SK-N-DZ (cell line): ENCODE data around the gene HLA-C. TPM values are rescaled to one million over a fixed set of nuclear protein-coding genes. Genes with fewer than 3 reads are reported as not detected.
A peak's percentile ranks its signal among the peaks of the same experiment; 100 is the strongest.
"Not testable (repeated sequence)": the region's sequence is repeated elsewhere in the genome, so short reads cannot be mapped to it uniquely, and the experiment has no call there.

ENCODE experiments used
- DNase-seq: peaks from one replicate; pipeline ENCODE4 v3.0.0-alpha.2; 2015; ENCODE audit warnings: low spot score
- polyA plus RNA-seq, 2 experiments: library from polyadenylated mRNA; depleted of rRNA; stranded (reverse); fragments of >200 nt; gene quantifications; 2 replicates each; pipeline ENCODE4 v1.2.3, GENCODE V29; 2014

HLA-C gene
- not detected in 2 replicates for polyA plus RNA-seq (2014; cell fraction: cytosol; rRNA removed)
- 0.24 and 1.6 TPM in 2 replicates for polyA plus RNA-seq (2014; cell fraction: nucleus; rRNA removed)

DNA sequence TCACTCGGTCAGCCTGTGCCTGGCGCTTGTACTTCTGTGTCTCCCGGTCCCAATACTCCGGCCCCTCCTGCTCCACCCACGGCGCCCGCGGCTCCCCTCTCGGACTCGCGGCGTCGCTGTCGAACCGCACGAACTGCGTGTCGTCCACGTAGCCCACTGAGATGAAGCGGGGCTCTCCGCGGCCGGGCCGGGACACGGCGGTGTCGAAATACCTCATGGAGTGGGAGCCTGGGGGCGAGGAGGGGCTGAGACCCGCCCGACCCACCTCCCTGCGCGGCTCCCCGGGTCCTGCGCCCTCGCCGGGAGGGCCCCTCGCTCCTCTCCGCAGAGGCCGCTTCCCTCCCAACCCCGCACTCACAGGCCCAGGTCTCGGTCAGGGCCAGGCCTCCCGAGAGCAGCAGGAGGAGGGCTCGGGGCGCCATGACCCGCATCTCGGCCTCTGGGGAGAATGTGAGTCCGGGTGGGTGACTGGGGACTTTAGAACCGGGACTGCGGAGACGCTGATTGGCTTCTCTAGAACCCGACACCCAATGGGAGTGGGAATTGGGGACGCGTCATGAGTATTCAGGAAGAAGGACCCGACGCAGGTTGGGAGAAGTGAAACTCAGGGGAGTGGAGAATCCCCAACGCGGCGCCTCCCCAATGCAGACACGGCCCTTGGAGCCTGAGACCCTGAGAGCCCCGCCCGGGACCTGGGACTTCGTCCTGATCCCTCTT is at the start of gene HLA-C:
TSS of gene HLA-C (minus strand) at position 452 of the 717 bp plus-strand sequence. CDS start at position 431, 21 bp downstream.
- peak; percentile 11 for DNase-seq

DNA sequence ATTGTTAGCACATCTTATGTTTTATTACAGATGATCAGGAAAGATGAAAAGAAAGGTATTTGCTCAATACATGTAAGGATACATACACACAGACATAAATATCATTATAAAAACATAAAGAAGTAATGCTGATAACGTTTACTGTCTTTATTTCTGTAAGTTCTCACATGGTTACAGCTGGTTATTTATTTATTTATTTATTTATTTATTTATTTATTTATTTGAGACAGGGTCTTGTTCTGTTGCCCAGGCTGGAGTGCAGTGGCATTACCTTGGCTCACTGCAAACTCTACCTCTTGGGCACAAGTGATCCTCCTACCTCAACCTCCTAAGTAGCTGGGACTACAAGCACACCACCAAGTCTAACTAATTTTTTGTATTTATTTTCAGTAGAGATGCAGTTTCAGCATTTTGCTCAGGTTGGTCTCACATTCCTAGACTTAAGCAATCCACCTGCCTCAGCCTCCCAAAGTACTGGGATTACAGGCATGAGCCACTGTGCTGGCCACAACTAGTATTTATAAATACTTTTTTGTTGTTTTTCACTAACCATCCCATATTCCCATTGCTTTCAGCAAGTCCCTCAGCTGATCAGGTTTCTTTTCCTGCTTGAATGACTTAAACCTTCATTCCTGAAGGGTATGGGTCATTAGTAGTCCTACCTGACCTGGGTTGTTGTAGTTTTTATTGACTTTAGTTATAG is 49.3 kb upstream of the HLA-C start:
- DNase-seq: no peak

DNA sequence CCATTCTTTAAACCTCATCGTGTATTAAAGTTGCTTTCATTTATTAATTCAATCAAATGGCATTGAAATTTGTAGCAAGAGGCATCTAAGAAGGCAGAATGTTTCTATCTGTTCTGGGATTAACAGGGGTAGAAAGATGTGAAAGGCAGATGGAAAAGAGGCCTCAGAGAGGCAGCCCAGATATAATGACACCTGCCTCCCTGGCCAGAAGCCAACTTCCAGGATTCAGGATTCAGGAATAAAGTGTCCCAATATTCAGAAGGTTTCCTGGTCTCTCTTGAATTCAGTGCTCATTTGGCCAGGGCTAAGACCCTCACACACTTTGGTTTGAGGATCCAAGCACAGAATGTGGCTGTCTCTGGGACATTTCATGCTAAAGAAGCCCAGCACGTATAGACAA is 45.1 kb upstream of the HLA-C start:
- no peak for DNase-seq

DNA sequence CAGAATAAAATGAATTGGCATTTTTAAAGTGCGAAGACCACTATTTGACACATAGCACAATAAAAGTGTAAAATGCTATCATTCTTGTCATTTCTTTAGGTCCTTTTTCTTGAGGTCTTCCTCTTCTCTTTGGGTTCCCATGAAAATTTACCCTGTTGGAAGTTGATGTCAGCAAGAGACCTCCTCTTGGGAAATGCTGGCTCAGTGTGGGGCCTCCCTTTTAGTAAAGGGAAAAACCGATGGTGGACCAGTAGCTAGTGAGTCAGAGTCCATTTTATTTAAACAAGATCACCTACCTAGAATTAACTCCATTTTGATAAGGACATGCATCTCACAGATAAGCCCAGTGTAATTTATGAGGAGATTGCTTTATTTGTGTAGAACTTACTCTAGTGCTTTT is 37.7 kb upstream of the HLA-C start:
- DNase-seq: no peak

DNA sequence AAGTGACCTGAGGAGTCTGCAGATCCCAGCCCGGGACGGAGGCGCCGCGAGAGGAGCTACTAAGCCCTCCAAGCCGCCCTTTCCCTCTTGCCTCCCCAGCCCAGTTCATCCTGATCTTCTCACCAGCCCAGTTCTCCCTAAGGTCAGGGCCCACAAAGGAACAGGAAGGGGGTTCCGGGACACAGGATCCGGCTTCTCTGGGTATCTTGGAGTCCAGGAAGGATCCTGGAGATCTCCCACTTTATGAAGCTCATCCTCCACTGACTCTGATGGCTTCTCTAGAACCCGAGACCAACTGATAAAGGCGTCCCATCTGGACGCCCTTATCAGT is 36.9 kb upstream of the HLA-C start:
- DNase-seq: no peak

DNA sequence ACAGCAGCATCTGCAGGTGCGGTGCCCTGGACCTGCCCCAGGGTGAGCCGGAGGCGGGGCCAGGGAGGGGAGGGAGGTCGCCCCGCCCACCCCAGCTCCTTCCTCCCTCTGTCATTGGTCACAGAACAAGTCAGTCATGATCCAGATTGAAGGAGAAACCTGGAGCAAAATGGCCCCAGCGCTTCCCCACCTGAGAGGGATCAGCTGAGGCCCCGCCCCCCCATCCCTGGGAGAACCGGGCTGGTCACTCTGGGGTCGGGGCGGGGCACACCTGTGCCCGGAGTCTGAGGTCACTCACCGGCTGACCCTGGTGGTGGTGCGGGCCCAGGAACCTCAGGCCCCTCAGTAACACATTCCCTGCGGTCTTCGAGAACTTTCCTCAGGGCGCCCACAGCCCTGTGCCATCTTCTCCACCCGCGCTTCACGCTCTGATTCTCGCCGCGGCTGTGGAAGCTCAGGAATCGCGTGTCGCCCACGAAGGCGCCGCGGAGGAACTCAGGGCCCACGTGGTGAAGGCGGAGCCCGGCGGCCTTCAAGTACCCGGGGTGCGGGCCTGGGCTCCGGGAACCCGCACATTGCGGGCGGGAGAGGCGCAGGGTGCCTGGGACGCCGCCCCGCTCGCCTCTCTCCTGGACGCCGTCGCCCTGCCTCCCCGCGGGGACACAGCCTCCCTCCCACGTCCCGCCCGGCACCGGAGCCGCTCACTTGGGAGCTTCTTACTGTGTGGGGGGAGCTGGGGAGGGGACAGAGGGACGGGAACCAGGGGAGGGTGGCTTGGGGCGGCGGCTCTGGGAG is 36.4 kb upstream of the HLA-C start:
- DNase-seq: no peak

DNA sequence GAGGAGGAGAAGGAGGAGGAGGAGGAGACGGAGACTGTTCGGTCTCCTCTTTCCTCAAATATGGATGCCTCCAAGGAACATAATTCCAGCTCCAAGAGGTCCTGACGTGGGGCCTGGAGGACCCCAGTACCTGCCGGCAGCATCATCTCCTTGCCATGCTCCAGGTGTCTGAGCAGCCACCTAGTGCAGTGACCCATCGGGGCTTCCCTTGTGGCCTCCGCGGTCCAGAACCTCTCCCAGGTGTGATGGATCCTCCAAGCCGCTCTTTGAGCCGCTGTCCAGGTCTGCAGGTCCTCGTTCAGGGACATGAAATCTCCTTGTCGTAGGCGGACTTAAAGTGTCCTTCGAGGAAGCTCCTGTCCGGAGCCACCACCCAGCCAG is 35.8 kb upstream of the HLA-C start:
- no peak for DNase-seq

DNA sequence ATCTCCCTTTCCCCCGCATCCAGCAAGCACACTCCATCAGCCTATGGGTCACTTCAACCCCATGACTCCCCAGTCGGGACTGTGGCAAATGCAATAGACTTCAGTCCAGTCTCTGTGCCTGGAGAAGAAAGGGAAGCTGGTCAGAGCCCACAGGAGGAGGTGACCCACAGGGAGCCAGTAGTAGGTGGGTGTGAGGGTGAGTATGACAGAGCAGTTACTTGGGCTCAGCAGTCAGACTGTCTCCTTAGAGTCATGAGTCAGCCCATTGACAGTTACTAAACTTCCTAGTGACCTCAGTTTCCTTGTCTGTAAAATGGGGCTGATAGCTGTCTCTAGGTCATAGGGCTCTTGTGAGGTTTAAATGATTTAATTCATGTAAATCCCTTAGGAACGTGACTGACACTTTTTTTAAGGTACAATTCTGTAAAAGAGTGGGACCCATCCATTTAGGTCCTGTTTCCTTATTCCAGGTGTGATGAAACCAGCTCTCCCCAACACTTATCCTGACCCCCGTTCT is 33.9 kb upstream of the HLA-C start:
- no peak for DNase-seq

DNA sequence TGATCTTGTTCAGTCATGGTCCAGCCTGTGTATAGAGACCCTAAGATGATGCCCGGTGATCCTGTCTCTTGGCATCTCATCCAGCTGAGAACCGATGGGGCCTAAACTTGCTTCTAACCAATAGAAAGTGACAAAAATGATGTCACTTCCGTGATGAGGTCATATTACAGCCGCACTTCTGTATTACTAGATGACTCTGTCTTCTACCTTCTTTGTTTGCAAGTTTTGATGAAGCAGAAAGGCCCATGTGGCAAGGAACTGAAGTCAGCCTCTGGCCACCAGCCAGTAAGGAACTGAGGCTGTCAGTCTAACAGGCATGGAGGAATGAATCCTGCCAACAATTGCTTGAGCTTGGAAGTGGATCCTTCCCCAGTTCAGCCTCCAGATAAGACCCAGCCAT is 32.8 kb upstream of the HLA-C start:
- no peak for DNase-seq

DNA sequence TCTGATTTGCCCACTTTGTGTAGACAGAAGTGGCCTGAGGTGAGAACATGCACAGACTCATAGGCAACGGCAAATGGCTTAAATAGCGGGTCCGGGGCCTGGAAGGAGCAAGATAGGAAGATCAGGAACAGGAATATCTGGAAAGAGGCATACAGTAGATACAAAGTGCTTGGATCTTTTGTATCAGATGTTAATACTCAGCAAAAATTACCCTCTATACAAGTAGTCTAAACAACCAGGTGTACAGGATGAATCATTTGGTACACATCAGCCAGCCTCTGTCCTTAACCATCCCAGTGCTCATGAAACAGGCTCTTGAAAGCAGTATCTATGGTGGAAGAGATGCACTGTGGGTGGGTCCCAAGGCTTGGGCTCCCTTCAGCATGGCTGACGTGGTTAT is 28.9 kb upstream of the HLA-C start:
- DNase-seq: no peak

DNA sequence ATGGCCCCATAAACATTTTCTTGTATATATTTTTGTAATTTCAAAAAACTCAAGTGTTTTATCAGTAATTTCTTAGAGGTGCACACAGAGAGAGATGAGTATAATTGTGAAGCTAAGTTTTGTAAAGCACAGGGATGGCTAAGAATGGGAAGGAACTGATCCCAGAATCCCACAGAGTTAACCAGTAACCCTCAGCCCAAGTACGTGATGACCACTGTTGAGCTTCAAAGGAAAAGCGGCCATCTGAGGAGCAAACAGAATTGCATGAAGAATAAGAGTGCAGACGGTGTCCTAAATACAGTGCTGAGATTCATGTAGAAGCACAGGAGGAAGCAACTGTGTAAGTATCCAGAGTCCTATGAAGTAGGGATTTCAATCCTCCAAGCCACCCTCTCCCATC is 28.1 kb upstream of the HLA-C start:
- no peak for DNase-seq

DNA sequence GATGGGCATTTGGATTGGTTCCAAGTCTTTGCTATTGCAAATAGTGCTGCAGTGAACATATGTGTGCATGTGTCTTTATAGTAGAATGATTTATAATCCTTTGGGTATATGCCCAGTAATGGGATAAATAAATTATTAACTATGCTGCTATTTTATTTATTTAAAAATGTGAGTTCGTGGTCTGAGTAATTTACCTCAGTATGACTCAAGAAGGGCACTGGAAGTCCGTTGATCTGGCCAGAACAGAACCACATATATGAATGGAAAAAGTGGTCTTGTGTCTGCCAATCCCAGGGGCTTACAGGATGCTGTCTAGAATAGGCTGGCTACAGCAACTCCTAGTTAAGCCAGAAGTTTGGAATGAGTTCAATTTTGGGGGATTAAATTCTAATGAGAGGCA is 27.6 kb upstream of the HLA-C start:
- DNase-seq: no peak

DNA sequence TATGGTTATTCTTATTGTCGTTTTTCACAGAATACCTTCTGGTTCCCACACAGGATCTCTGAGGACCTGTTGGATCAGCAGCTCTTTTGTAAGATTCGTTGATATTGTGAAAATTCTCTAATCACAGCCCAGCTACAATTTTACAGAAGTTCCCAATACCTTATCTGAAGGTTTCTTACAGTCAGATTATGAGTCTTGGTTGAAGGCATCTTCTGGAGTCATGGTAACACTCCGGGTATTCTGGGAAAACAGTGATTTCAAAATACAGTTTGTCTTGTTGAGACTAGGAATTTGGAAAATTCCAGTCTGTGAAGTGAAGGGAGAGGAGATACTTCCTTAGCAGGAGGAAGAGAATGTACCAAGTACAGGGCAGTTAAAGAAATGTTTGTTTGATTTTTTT is 22.2 kb upstream of the HLA-C start:
- DNase-seq: no peak

DNA sequence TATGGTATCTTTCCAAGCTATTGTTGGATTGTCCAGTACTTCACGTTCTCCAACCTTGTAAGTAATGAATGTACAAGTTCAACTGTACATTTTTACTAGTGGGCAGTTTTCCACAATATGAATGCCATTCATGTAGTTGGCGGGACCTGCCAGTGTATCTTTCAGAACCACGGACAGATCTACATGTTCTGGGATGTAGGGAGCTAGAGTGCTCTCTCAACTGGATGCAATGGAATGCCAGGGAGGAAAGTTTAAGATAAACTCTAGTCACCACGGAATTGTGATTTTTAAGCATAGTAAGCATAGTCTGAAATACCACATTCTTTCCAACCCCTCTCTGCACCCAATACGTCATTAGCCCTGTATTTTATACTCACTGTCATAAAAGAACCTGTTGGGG is 21.5 kb upstream of the HLA-C start:
- DNase-seq: no peak

DNA sequence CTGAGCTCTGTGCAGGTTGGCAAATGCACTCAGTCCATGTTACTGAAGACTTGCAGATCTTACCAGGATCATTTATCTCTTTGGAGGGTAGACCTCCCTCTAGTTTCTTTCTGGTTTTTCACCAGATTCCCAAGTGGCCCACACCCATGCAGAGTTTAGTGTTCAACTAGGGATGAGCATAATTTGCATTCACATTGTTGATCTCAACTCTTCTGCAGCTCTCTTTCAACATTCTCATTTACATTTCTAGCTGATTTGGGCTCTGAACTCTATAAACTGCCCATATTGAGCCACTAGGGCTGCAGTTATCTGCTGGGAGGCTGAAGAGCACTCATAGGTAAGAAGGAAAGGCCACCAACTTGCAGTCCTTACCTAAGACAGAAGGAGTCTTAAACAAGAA is 17.9 kb upstream of the HLA-C start:
- DNase-seq: no peak

DNA sequence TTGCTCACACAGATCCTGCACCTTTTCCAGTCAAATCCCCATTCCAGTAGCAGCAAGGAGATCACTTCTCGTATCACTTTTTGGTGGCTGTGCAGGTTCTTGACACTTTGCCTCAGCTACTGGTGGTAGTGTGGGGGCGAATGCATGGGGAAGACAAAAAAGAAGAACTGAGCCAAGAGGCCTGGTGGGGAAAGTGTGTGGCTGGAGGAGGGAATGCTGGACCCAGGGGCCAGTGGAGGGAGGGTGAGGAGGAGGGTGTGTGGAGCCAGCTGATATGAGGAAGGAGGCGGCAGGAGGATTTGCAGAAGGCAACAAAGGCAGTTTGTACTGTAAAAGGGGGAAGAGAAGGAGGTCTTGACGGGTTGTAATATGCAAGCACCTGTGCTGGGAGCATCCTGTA is 15.7 kb upstream of the HLA-C start:
- DNase-seq: no peak

DNA sequence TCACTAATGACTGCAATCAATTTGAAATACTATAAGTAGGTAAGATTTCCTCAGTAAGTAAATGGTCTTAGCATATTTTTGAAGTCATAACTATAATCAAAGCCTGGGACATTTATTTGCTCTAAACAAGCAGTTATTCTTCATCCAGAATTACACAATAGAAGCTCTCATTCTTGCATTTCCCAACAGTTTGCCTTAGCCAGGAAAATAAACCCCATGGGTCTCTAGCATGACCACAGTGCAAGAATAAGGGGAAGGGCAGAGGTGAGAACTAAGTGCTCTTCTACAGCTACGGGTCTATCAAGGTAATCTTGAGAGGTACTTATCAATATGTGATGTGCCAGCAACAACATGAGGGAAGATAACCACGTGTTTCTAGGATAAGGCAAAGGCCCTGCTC is 14.1 kb upstream of the HLA-C start:
- no peak for DNase-seq

DNA sequence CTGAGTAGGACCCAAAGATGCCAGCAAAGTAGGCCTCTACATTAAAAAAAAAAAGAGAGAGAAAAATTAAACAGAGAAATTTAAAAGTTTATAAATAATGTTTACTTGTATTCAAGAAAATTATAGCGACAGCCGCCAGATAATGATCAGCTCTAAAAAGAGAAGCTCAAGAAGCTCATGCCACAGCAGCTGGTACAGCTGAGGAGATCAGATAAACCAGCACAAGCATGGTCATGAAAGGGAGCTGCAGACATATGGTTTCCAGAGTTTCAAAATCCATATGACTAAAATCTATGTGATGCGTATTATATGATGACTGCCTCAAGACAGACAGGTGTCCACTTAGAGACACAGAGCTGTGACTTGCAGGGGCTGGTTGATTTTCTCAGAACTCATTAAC is 13.6 kb upstream of the HLA-C start:
- DNase-seq: peak; percentile 3

DNA sequence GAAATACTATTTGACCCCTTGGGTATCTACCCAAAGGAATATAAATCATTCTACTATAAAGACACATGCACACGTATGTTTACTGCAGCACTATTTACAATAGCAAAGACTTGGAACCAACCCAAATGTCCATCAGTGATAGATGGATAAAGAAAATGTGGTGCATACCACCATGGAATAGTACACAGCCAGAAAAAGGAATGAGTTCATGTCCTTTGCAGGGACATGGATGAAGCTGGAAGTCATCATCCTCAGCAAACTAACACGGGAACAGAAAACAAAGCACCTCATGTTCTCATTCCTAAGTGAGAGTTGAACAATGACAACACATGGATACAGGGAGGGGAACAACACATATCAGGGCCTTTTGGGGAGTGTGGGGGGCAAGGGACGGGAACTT is 7.8 kb upstream of the HLA-C start:
- not testable (repeated sequence) for DNase-seq

DNA sequence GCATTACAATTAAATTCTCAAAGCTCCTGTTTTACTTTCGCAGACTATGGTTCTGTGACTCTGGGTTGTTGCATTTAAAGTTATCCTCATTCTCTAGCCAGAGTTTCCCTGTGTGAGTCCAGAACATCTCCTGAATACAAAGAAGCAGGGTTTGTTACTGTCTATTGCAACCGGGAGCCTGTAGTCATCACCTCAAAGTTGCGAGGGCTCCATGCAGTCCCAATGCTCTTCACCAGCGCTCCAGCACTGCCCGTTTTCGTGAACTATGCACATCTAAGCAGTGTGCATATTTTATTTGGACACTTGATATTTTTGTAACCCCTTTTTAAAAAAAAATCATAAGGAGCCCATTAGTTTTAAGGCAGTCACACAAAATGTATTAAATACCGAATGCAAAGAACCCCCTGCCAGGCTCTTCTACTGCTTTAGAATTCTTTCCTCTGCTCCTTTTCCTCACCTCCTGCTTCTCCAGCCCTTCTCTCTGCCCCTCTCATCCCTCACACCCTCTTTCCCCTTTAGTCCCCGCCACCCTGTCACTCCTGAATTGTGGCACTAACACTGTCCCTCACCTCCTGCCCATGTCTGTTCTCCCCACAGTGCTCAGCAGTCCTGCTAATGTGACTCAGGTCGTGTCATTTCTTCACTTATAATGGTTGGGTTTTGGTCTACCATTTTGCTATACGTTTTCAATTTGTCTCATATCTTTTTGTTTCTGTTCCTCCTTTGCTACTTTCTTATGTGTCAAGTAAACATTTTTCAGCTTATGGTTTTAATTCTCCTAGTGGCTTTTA is 1.1 kb upstream of the HLA-C start:
- no peak for DNase-seq

DNA sequence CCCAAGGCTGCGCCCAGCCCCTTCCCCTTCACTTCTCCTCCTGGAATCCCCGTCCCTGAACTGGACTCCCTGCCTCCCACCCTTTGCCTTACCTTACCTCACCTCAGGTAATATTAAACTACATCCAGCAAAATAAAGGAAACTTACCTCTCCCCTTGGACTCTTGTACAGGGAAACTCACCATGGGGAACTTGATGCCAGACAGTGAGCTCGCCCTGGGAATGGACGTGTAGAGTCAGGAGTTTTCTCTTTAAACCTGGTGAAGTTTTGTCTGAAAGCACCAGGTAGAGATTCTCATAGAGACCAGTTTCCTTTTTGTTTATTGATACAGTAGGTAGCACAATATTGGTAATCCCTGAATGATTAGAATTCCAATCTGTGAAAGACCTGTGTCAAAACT is 544 bp upstream of the HLA-C start:
- DNase-seq: no peak
